Gastrocnemius medialis (tissue), 4 donors: ENCODE data around the gene MRPL12. TPM values are rescaled to one million over a fixed set of nuclear protein-coding genes. Genes with fewer than 3 reads are reported as not detected.
A peak's percentile ranks its signal among the peaks of the same experiment; 100 is the strongest.

Experiments used
- ATAC-seq, 2 donors: fragments of 150-250 bp; one replicate each; pipeline ENCODE4 v1.9.1; 2016
- DNase-seq, 2 donors: peaks; one replicate each; pipeline ENCODE4 v3.0.0-alpha.2; 2019
- H3K27ac ChIP-seq, 4 donors: fragments of 200-600 bp; sonication (generic); 1 replicate in 1 of 4; 2 replicates in 3 of 4; pipeline ENCODE4 v1.5.1; 2016 to 2018; ENCODE audit warnings: mild to moderate bottlenecking in 2 of 4, moderate library complexity in 1 of 4
- H3K27me3 ChIP-seq, 3 donors: fragments of 200-600 bp; sonication (generic) in 2 of 3; 1 replicate in 1 of 3; 2 replicates in 2 of 3; pipeline versions ENCODE4 v1.5.1 to v1.6.0; 2016 to 2019; ENCODE audit warnings: mild to moderate bottlenecking in 1 of 3, moderate library complexity in 1 of 3
- H3K36me3 ChIP-seq, 2 donors: fragments of 200-600 bp; sonication (generic) in 1 of 2; one replicate each; pipeline ENCODE4 v1.5.1; 2017 to 2018
- H3K4me1 ChIP-seq, 2 donors: fragments of 200-600 bp; sonication (generic) in 1 of 2; one replicate each; pipeline ENCODE4 v1.5.1; 2016 to 2017; ENCODE audit warnings: mild to moderate bottlenecking in 2 of 2
- H3K4me3 ChIP-seq, 4 donors: fragments of 200-600 bp; sonication (generic) in 3 of 4; 1 replicate in 1 of 4; 2 replicates in 3 of 4; pipeline ENCODE4 v1.5.1; 2016 to 2019; ENCODE audit warnings: mild to moderate bottlenecking in 2 of 4
- H3K9me3 ChIP-seq, 3 donors: fragments of 200-600 bp; sonication (generic) in 2 of 3; 1 replicate in 1 of 3; 2 replicates in 2 of 3; pipeline ENCODE4 v1.5.1; 2016 to 2019
- CTCF ChIP-seq, 5 experiments: fragments of 450-650 bp in 3 of 5; fragments of 200-600 bp in 2 of 5; sonication (generic) in 2 of 5; IDR thresholded peaks in 4 of 5; conservative IDR thresholded peaks in 1 of 5; 1 replicate in 4 of 5; 2 replicates in 1 of 5; pipeline ENCODE4 v1.5.1; 2016 to 2019; ENCODE audit warnings: antibody characterized with exemption in 5 of 5, mild to moderate bottlenecking in 3 of 5, moderate library complexity in 3 of 5
- POLR2A ChIP-seq, 2 donors: fragments of 450-650 bp; IDR thresholded peaks; one replicate each; pipeline ENCODE4 v1.6.1; 2017; ENCODE audit warnings: antibody characterized with exemption in 2 of 2, mild to moderate bottlenecking in 2 of 2, moderate library complexity in 2 of 2
- in situ Hi-C, 4 donors: fragments of 200-750 bp; cut with MboI; loops; one replicate each; pipeline versions ENCODE4 v1.15.0 to v1.8.0; 2017; ENCODE audit warnings: low sequenced_read_pairs in 4 of 4
- intact Hi-C: fragments of 100-400 bp; cut with DNase I; formaldehyde crosslinking; loops from one replicate; pipeline ENCODE4 v1.15.1; 2023; ENCODE audit warnings: low total_unique reads
- total RNA-seq, 4 donors: library from RNA; depleted of rRNA; stranded (reverse); fragments of >200 nt; gene quantifications; one replicate each; pipeline versions ENCODE4 v1.1.0 to v1.2.3, GENCODE V29; 2016

Gene MRPL12
- total RNA-seq, 4 donors from 2014 or later = 79.1 to 117 (median 94.1) TPM

GRCh38 chr17:81683584-81684441, 19.4 kb upstream of the MRPL12 start, which contains the start of the genes ARL16 and HGS:
ARL16 (minus strand) TSS chr17:81683797; CDS start chr17:81683753, 44 bp downstream.
HGS (plus strand) TSS chr17:81684011; CDS start chr17:81684067, 56 bp downstream.
- peak within 1 kb of the TSS; percentile 90 to 99 (median 97) for H3K4me3 ChIP-seq
- no peaks in the 10 kb centered on the region for H3K9me3 ChIP-seq
- peak within 1 kb of the TSS; percentile 82 to 97 (median 88) for H3K27ac ChIP-seq
- peak; percentile 96 to 99 for DNase-seq
- peaks cover 23 to 27% of the 10 kb centered on the region in 2 donors for H3K4me1 ChIP-seq
- peak; percentile 99 to 100 for ATAC-seq
- no peaks in the 10 kb centered on the region for H3K27me3 ChIP-seq
- in situ Hi-C loops = no loop called here
- TF ChIP-seq CTCF (IDR thresholded peaks at IDR 0.05 in 4 of 5, conservative IDR thresholded peaks at IDR 0.05 in 1 of 5) = no peak
- TF ChIP-seq POLR2A (IDR thresholded peaks at IDR 0.05) = peak; percentile 69 to 90
- H3K36me3 ChIP-seq = peaks cover 0 to 32% of the 10 kb centered on the region in 2 donors
- intact Hi-C loops = loop anchor here (1.0 kb wide), 2 partner anchors 18 to 47 kb away; partner anchors contain the start of genes CCDC137, NPLOC4, OXLD1 and TSPAN10

GRCh38 chr17:81684442-81684911, 18.7 kb upstream of the MRPL12 start:
- peak overlapping the region; percentile 73 to 91 (median 82) for H3K27ac ChIP-seq
- no peak for DNase-seq
- ATAC-seq = no peak
- in situ Hi-C loops = no loop called here
- peaks cover 23 to 27% of the 10 kb centered on the region in 2 donors for H3K4me1 ChIP-seq
- H3K36me3 ChIP-seq = peaks cover 0 to 39% of the 10 kb centered on the region in 2 donors
- H3K4me3 ChIP-seq = peak overlapping the region; percentile 90 to 99 (median 97)
- no peaks in the 10 kb centered on the region for H3K27me3 ChIP-seq
- no peaks in the 10 kb centered on the region for H3K9me3 ChIP-seq
- TF ChIP-seq POLR2A (IDR thresholded peaks at IDR 0.05) (no peak), CTCF (IDR thresholded peaks at IDR 0.05 in 4 of 5, conservative IDR thresholded peaks at IDR 0.05 in 1 of 5) (no peak)
- intact Hi-C loops = no loop called here

GRCh38 chr17:81685108-81685507, 18.1 kb upstream of the MRPL12 start:
- intact Hi-C loops (no loop called here), in situ Hi-C loops (no loop called here)
- H3K27ac ChIP-seq = peak overlapping the region in 1 of 4 donors; percentile 86
- peaks cover 0 to 45% of the 10 kb centered on the region in 2 donors for H3K36me3 ChIP-seq
- H3K4me1 ChIP-seq = peaks cover 23 to 27% of the 10 kb centered on the region in 2 donors
- TF ChIP-seq POLR2A (IDR thresholded peaks at IDR 0.05) (no peak), CTCF (IDR thresholded peaks at IDR 0.05 in 4 of 5, conservative IDR thresholded peaks at IDR 0.05 in 1 of 5) (no peak)
- no peaks in the 10 kb centered on the region for H3K9me3 ChIP-seq
- DNase-seq = no peak
- ATAC-seq = no peak
- H3K4me3 ChIP-seq = peak overlapping the region; percentile 90 to 99 (median 97)
- H3K27me3 ChIP-seq = no peaks in the 10 kb centered on the region

GRCh38 chr17:81686614-81687013, 16.6 kb upstream of the MRPL12 start:
- TF ChIP-seq CTCF (IDR thresholded peaks at IDR 0.05 in 4 of 5, conservative IDR thresholded peaks at IDR 0.05 in 1 of 5) = no peak
- Histone ChIP-seq H3K9me3 (no peaks in the 10 kb centered on the region), H3K4me3 (no peak overlapping the region), H3K27ac (no peak overlapping the region), H3K4me1 (peaks cover 23 to 27% of the 10 kb centered on the region in 2 donors), H3K36me3 (peaks cover 0 to 60% of the 10 kb centered on the region in 2 donors), H3K27me3 (no peaks in the 10 kb centered on the region)
- ATAC-seq (no peak), DNase-seq (no peak)
- in situ Hi-C loops = no loop called here
- intact Hi-C loops = no loop called here
